Epithelial cell of prostate (primary cell): ENCODE data around the gene TMX4.
"Not testable (repeated sequence)": the region's sequence is repeated elsewhere in the genome, so short reads cannot be mapped to it uniquely, and the experiment has no call there.

Experiments used
- DNase-seq: peaks from one replicate; pipeline ENCODE4 v3.0.0-alpha.2; 2011; ENCODE audit warnings: low read depth, low spot score
- H3K27ac ChIP-seq: fragments of 450-650 bp; 2 replicates; pipeline ENCODE4 v1.5.1; 2017; ENCODE audit warnings: mild to moderate bottlenecking

Gene TMX4, protein sequence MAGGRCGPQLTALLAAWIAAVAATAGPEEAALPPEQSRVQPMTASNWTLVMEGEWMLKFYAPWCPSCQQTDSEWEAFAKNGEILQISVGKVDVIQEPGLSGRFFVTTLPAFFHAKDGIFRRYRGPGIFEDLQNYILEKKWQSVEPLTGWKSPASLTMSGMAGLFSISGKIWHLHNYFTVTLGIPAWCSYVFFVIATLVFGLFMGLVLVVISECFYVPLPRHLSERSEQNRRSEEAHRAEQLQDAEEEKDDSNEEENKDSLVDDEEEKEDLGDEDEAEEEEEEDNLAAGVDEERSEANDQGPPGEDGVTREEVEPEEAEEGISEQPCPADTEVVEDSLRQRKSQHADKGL

DNA sequence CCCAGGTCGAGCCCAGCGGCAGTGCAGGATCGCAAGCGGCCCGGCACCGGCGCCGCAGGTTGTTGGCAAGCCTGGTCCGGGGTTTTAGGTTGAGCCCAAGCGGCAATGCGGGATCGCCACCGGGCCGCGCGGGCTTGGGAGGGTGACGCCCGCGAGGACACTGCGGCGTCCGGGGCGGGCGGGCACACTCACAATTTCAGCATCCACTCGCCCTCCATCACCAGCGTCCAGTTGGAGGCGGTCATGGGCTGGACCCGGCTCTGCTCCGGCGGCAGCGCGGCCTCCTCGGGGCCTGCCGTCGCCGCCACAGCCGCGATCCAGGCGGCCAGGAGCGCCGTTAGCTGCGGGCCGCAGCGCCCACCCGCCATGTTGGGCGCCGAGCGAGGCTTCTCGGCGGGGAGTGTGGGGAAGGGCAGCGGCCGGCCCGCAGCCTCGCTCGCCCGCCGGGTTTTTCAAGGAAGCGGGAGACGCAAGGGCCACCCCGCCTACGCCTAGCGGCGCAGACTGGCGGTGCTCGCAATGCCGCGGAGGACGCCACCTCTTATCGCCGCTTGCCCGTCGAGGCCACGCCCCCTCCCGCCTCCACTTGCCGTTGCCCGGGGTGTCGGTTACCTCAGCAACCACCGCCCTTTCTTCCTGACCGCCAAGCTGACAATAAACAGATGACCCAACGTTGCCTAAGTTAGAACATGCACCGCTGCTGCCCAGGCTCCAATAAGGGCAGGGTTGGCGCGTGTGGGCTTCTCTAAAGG lies at the start of gene TMX4:
TSS of gene TMX4 (minus strand) at position 516 of the 752 bp plus-strand sequence. CDS start at position 368, 148 bp downstream.
- peak within 1 kb of the TSS; percentile 79 for H3K27ac ChIP-seq
- peak; percentile 80 for DNase-seq

DNA sequence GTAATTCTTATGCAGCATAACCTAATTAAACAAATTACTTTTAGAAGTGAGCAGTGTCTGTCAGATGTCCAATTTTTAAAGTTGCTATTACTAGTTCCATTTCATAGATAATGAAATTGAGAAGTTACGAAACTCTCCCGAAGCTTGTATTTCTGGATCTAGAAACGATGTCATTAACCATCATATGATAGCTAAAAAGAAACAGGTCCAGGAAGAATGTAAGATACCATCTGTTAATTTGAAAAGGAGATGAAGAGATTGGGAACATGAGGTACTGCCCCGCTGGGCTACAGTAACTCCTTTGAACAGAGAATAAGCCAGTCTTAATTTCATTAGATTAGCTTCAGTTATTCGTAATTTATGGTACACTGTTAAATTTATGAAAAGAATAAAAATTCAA lies 47.5 kb upstream of the TMX4 start:
- no peak overlapping the region for H3K27ac ChIP-seq
- no peak for DNase-seq

DNA sequence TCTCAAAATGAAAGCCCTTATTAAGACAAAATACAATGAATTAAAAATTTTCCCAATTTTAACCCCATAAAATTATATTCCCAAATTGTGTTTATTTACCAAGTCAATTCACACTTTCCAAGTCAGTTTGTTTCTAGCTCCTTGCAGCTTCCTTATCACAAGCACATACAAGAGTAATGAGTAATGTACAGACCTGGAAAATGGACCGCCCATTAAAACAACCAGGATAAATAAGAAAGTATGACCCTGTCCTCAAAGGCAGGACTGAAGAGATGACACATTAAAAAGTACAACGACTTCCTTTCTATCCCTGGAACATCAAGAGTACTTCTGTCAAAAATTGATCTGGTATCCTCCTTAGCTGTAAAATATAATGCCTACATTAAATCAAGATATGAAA lies 47.1 kb upstream of the TMX4 start:
- H3K27ac ChIP-seq: no peak overlapping the region
- DNase-seq: no peak

DNA sequence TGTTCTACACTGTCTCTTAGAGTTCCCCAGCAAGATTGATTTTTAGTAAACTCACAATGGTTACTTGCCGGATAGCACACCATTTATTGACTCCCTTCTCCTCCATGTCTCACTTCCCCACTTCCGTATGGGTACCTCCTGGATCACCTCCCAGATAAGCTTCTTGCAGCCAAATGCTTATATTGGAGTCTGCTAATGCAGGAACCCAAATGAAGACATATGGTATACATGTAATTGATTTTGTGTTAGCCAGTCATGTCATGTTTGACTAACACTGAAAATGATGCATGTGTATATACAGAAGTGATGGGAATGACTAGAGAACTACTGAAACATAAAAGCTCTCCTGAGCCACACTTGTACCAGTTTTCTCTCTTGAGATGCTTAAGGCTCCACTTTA lies 46.1 kb upstream of the TMX4 start:
- no peak overlapping the region for H3K27ac ChIP-seq
- no peak for DNase-seq

DNA sequence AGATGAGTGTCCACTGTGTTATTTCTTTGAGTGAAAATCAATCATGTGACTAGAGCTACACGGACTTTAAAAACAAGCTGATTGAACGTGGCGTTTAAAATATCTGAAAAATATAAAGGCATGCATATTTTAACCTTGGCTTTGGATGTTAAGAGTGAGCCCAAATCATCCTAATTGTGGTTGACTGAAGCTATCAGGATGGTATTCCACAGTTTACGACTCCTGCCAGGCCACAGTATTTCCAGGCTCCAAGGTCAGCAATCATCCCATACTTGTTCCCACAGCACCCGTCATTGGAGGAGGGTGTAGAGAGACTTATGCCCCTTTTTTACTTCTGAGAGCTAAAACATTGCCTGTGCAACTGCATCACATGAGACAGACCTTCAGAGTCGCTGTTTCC lies 43.2 kb upstream of the TMX4 start:
- DNase-seq: no peak
- no peak overlapping the region for H3K27ac ChIP-seq

DNA sequence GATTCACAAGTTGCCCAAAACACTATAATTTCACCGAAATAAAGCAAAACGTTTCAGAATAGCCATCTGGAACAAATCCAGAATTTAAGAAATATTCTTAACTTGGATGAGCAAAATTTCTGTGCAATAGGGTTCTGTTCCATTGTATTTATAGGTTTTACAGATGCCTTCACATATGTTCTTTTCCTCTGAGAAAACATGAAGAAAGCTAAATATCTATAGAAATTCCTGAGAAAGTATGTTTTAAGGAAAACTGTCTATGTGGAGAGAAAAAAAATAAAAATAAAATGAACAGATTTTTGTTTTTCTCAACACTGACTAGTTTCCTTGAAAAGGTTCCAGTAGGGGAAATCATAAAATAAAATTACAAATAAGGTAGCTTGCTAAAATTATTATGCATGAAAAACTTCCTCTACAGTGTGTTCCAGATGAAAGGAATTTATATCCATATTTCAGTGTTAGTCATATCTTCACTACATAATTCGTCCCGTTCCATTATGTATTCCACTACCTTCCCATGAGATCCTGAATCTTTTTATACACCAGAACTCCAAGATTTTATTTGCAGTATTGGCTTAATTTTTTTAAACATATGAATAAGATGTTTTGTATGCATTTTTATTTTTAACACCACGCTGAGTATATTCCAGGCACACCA lies 42.4 kb upstream of the TMX4 start:
- no peak for DNase-seq
- no peak overlapping the region for H3K27ac ChIP-seq

DNA sequence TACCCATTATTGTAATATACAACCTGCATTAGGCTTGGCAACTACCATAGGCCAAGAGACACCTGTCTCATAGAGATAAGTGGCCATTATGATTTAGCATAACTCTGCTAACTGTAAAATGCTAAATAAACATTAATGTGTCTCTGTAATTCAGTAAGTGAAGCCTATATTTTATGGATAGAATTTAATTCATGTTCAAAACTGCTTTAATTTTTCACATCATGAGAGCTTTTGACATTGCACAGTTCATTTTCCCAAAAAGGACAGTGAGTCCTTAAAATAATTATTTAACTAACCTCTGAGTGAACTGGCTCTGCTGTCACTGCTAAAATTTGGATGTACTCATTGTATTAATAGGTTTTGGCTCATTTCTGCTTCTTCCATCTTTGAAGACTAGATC lies 41.4 kb upstream of the TMX4 start:
- no peak for DNase-seq
- H3K27ac ChIP-seq: no peak overlapping the region

DNA sequence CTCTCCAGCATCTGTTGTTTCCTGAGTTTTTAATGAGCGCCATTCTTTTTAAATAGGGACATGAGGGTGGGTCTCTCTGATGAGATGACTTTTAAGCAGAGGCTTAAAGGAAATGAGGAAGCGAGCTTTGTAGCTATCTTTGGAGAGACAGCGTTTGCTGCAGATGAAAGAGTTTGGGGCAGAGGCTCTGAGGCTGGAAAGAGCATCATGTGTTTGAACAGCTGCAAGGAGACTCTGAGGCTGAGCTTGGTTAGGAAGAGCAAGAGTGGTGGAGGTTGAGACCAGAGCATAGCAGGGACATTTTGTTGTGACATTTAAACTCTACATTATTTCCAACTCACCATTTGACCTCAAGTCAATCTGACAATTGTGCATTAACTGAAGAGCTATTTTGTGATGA lies 38.3 kb upstream of the TMX4 start:
- DNase-seq: no peak
- no peak overlapping the region for H3K27ac ChIP-seq

DNA sequence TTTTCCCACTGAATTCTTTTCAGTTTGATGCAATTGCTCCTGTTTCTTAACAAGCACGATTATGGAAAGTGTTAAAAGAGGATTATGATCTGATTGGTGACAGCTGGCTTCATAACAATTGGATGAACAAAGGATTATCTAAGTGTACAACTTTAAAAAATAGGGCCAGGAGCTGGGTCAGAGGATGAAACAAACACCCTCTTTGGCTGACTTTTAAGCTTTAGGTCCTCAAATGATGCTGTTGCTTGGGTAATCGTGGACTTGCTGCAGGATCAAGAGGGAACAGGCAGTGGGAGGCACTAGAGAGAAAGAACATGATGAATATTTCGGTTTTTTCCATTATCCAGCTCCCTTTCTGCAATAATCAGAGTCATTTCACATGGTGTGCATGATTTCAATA lies 35.5 kb upstream of the TMX4 start:
- DNase-seq: no peak
- H3K27ac ChIP-seq: no peak overlapping the region

DNA sequence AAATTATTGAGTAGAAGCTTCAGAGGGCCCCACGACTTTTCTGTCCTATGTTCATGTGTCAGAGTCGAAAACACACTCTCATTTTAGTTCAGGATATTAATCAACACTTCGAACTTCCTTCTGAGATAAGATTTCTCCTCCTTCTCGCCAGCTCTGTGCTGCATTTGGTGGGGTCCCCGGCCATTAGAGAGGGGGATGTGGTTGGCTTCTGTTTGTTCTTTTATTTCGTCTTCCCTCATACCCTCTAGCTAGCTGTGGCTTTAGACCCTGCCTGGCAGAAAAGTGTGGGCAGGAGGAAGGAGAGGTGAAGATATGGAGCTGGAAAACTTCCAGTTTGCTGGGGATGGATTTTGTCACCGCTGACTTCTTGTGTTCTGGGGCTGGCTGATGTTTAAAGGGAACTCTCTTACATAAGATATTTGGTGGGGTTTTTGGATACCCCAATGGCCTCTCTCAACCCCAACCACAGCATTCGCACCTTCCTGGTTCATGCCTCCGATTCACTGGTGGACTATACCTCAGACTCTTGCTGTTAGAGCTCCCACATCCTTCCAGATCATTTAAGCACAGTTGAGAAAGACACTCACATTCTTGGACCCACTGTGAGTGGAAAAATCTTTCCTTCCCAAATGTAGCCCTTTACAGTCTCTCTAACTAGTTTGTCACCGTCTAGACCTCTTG lies 30.7 kb upstream of the TMX4 start:
- DNase-seq: no peak

DNA sequence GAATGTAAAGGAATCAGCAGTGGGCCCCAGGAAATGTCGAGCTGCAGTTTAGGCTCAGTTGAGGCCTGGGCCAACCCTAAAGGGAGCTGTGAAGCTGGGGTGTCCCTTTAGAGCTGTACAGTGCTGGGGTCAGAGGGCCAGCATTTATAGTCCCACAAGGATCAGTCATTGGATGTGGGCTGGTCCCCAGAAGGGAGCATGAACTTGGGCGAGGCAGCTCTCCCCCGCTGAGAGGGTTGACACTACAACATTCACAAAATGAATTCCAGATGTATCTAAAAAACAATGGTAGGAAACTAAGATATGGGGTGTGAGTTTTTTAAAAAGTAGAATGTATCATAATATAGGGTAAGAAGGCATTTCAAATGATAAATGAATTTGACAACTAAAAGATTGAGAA lies 29.7 kb upstream of the TMX4 start:
- DNase-seq: no peak
- no peak overlapping the region for H3K27ac ChIP-seq

More for the DNA sequence above, 30.7 kb upstream of the TMX4 start:
- no peak overlapping the region for H3K27ac ChIP-seq

DNA sequence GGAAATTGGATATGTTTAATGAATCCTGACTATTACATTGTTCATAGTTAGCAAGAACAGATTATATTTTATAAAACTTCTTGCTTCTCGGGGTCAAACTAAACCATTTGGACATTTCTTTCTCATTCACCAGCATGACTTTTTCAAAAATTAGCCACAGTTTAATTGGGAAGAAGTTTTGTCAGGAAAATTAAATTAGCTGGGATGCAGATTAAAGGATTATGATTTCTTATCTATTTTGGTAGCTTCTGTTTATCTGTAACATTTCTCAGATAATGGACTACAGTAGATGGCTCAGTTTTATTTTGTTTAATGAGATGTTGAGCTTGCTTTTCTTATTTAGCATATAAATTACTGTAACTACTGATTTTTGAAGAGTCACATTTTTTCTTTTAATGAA lies 26.4 kb upstream of the TMX4 start:
- no peak overlapping the region for H3K27ac ChIP-seq
- no peak for DNase-seq

DNA sequence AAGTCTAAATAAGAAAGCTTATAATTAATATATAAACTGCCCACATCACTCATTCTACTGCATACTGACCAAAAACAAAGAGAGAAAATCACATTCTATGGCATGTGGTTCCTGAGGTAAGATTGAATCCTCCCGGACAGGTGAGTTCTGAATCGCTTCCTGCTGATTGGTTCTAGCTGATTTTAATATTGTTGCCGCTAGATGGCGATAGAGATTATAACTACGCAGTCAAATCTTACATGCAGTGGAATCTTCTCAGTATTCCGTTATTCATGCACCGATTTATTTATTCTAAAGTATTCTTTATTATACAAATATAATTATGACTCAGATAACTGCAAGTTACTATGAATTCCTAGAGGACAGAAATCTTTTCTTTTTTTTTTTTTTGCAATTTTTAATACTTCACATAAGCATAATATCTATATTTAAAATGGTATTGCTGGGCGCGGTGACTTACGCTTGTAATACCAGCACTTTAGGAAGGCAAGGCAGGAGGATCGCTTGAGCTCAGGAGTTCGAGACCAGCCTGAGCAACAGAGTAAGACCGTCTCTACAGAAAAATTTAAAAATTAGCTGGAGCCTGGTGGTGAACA lies 24.2 kb upstream of the TMX4 start:
- H3K27ac ChIP-seq: no peak overlapping the region
- no peak for DNase-seq

DNA sequence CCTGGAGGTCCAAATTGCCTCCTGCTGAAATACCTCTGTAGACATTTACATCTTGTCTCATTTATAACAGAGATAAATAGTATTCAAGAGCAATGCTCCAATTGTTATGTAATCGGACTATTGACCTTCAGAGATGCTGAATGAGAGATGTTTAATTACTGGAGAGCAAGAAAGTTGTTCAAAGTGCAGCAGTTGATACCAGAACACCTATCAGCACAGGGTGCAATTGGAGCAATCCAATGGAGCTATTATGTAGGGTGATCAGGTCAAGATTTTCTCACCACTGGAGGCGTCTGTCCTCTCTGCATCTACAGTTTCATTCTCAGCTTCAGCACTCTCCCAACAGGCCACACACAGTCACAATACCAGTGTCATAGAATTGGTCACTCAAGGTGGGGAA lies 19.5 kb upstream of the TMX4 start:
- H3K27ac ChIP-seq: no peak overlapping the region
- no peak for DNase-seq

DNA sequence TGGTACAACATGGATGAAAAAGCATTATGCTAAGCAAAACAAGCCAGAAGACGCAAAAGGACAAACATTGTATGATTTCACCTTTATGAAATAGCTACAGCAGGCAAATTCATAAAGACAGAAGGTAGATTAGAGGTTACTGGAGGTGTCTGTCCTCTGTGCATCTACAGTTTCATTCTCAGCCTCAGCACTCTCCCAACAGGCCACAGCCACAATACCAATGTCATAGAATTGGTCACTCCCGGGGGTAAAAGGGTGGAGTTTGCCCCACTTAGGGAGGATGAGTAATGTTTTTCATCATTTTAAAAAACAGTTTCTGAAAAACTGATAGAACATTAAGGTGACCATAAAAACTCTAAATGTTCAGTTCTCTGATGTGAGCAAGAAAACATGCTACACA lies 17.2 kb upstream of the TMX4 start:
- no peak overlapping the region for H3K27ac ChIP-seq
- no peak for DNase-seq

DNA sequence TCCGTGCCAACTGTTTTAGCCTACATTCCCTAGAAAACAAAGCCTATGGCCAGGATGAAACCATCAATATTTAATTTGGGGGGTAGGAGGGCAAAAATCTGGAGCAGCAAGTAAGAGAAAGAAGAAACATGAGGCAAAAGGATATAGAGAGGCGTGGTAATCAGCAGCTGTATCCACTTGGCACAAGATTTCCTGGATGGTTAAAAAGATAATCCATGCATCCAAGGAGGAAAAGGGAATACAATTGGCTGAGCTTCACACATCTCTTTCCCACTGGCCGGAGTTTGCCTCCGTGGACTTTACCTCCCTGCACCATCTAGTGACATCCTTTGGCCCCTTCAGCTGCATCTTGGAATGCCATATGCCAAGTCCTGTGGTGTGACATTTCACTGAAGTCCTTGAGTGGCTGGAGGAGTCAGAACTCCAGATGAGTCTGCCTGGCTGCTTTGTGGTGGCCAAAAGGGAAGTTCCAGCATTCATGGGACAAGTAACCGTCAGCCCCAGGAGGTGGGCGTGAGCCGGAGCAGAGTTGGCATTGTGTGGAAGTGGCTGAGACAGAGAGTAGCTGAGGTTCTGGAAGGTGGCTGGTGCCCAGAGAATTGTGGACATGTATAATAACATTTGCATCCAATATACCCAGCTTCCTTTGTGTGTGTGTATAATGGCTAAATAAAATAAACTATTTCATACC lies 13.7 kb upstream of the TMX4 start:
- H3K27ac ChIP-seq: no peak overlapping the region
- DNase-seq: no peak

DNA sequence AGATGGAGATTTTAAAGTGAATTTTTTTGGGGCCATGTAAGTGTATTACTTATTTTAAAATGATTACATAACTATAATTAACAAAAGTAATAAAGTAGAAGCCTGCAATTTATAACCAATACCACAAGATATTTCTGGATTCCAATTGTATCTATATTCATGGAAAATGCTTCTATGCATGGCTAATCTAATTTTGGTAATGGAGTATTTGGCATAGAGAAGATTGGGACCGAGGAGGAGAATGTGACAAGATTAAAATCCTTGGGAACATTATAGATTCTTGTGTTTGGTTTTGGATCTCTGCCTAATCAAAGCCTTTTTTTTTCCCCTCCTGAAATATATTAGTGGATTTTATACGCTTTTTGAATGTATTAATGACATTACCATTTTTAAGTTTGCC lies 12.9 kb upstream of the TMX4 start:
- no peak for DNase-seq

DNA sequence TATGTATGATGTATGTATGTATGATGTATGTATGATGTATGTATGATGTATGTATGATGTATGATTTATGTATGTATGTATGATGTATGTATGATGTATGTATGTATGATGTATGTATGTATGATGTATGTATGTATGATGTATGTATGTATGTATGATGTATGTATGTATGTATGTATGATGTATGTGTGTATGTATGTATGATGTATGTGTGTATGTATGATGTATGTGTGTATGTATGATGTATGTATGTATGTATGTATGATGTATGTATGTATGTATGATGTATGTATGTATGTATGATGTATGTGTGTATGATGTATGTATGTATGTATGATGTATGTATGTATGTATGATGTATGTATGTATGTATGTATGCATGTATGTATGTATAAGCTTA lies 12.0 kb upstream of the TMX4 start:
- not testable (repeated sequence) for H3K27ac ChIP-seq, DNase-seq

More for the DNA sequence above, 12.9 kb upstream of the TMX4 start:
- no peak overlapping the region for H3K27ac ChIP-seq

DNA sequence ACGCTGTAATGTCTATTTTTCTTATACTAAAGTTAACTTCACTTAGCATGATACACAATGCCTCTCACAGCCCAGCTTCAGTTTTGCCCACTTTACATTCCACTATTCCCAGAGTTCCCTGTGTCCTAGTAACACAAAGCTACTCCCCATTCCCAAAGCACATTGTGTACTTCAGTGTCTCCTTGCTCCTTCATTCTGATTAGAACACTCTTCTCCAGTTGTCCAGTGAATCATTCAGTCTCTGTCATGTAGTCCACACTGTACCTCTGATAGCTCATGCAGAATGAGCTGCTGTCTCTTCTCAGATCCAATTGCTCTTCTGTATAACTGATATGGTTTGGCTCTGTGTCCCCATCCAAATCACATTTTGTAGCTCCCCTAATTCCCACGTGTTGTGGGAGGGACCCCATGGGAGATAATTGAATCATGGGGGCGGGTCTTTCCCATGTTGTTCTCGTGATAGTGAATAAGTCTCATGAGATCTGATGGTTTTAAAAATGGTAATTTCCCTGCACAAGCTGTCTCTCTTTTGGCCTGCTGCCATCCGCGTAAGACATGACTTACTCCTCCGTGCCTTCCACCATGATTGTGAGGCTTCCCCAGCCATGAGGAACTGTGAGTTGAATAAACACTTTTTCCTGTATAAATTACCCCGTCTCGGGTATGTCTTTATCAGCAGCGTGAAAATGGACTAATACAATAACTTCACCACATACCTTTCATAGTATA lies 2.1 kb upstream of the TMX4 start:
- no peak for DNase-seq
- H3K27ac ChIP-seq: no peak overlapping the region
